Sigmoid colon (tissue), 4 donors: ENCODE measurements around the gene ATG9B.

Experiments
- CTCF ChIP-seq, 4 experiments: fragments of 450-650 bp in 3 of 4; fragments of 200-600 bp in 1 of 4; IDR thresholded peaks; one replicate each; pipeline ENCODE4 v1.5.1; 2016 to 2019; ENCODE audit warnings: antibody characterized with exemption in 4 of 4, mild to moderate bottlenecking in 3 of 4, moderate library complexity in 2 of 4
- EP300 ChIP-seq, 4 donors: sonication (generic); formaldehyde crosslinking; IDR thresholded peaks; one replicate each; pipeline ENCODE4 v1.6.1; 2017; ENCODE audit warnings: antibody characterized with exemption in 4 of 4
- POLR2A ChIP-seq, 2 donors: fragments of 450-650 bp; IDR thresholded peaks; one replicate each; pipeline ENCODE4 v1.6.1; 2016; ENCODE audit warnings: antibody characterized with exemption in 2 of 2, mild to moderate bottlenecking in 2 of 2, moderate library complexity in 2 of 2
- POLR2AphosphoS5 ChIP-seq, 4 donors: sonication (generic); formaldehyde crosslinking; IDR thresholded peaks; one replicate each; pipeline ENCODE4 v1.6.1; 2017; ENCODE audit warnings: antibody characterized with exemption in 4 of 4

DNA sequence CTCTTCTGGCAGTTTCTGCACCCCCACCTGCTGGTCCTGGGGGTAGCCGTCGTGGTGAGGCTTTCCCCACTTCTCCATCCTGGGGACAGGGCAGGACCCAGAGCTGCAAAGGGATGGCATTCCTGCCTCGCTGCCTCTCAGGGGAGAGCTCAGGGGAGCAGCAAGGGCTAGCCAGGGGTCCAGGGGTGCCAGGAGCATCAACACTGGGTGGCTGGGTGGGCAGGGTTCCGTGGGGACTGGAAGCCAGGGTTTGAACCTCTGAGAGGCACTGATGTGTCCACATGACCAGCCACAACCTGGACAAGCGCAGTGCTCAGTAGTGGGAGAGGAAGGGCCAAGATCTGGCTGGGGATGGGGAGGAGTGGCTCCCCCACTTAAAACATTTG is 9.6 kb upstream of the ATG9B start:
- TF ChIP-seq POLR2AphosphoS5 (IDR thresholded peaks at IDR 0.05) = no peak
- TF ChIP-seq CTCF (IDR thresholded peaks at IDR 0.05) = no peak
- TF ChIP-seq EP300 (IDR thresholded peaks at IDR 0.05) = no peak
- TF ChIP-seq POLR2A (IDR thresholded peaks at IDR 0.05) = no peak
